GM13977 (cell line): ENCODE data around the gene ZMIZ1.

ENCODE experiments used
- DNase-seq: peaks from one replicate; pipeline ENCODE4 v3.0.0; 2012; ENCODE audit warnings: low spot score
- CTCF ChIP-seq: IDR thresholded peaks from 2 replicates; pipeline ENCODE4 v1.5.1; 2012; ENCODE audit warnings: mild to moderate bottlenecking, control low read depth; ENCODE audit not compliant: insufficient read depth; ENCODE audit errors: extremely low read depth, missing control alignments
- in situ Hi-C: fragments of 300-500 bp; cut with MboI; formaldehyde crosslinking; loops from one replicate; pipeline ENCODE4 v1.12.0; 2022; ENCODE audit warnings: low sequenced_read_pairs, low pct_unique_long_range_greater_than_20kb, mixed read lengths, inconsistent platforms; ENCODE audit not compliant: unreplicated experiment

ZMIZ1 gene

GRCh38 chr10:79292026-79292766, 223.4 kb downstream of the ZMIZ1 start:
- no peak for TF ChIP-seq CTCF
- in situ Hi-C loops: no loop called here
- no peak for DNase-seq

GRCh38 chr10:79292891-79293746, 224.4 kb downstream of the ZMIZ1 start:
- DNase-seq: peak; percentile 65
- peak; percentile 59 for TF ChIP-seq CTCF
- in situ Hi-C loops: no loop called here

GRCh38 chr10:79293841-79294581, 225.2 kb downstream of the ZMIZ1 start:
- DNase-seq: no peak
- no peak for TF ChIP-seq CTCF
- in situ Hi-C loops: no loop called here

- in situ Hi-C loops: no loop called here
- no peak for DNase-seq
- no peak for TF ChIP-seq CTCF
These were observed 226.8 kb downstream of the ZMIZ1 start for GRCh38 chr10:79295563-79295962.

- no peak for DNase-seq
- TF ChIP-seq CTCF: no peak
- in situ Hi-C loops: no loop called here
These were observed 227.7 kb downstream of the ZMIZ1 start for GRCh38 chr10:79296431-79296830.
